Measurements from ENCODE around the gene CDADC1. TPM values are rescaled to one million over a fixed set of nuclear protein-coding genes. Genes with fewer than 3 reads are reported as not detected.

The CDADC1 gene
- total and polyA plus RNA-seq, 3 donors from 2014 or later: 18.5 to 33.2 (median 32.5) TPM

DNA sequence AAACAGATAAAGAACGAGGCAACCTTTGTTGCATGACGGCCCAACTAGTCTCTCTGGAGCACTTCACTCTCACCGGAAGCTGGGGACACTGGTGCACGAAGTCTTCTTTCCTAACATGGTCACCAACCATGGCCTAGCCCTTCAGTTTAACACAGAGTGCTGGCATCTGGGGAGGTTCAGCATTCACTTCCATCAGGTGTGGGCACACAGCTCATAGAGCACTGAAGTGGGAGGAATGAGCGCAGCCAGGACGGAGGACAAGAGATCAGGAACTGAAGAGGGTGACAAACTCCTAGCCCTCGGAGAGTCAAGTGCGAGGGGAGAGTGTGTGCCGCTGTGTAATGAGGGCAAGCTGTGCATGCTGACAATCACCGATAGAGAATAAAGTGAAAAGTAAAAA lies 92.4 kb downstream of the CDADC1 start:
- Histone ChIP-seq H3K9me3 (no peaks in the 10 kb centered on the region), H3K4me1 (no peaks in the 10 kb centered on the region), H3K4me3 (no peak overlapping the region), H3K36me3 (ENCODE audit: low read depth, missing control alignments) (no peaks in the 10 kb centered on the region), H3K27me3 (no peaks in the 10 kb centered on the region), H3K27ac (no peak overlapping the region)
- intact Hi-C loops (cut with DNase I; ENCODE audit: low total_unique reads): no loop called here
- 93% methylated on average over 10 of the region's 10 CpGs for WGBS, 2 donors
- DNase-seq: no peak
- TF ChIP-seq POLR2A (IDR thresholded peaks at IDR 0.05): no peak
- TF ChIP-seq CTCF (IDR thresholded peaks at IDR 0.05): no peak

DNA sequence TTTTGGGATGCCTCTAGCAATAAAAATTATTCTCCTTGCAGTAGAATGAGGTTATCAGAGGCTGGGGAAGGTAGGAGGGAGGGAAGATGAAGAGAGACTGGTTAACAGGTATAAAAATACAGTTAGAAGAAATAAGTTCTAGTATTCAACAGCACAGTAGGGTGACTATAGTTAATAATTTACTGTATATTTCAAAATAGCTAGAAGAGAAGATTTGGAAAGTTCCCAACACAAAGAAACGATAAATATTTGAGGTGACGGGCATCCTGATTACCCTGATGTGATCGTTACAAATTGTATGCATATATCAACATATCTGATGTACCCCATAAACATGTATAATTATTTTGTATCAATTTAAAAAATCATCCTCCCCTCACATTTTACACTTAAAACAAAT lies 93.8 kb downstream of the CDADC1 start:
- Histone ChIP-seq H3K4me1 (no peaks in the 10 kb centered on the region), H3K27me3 (no peaks in the 10 kb centered on the region), H3K9me3 (no peaks in the 10 kb centered on the region), H3K27ac (no peak overlapping the region), H3K36me3 (ENCODE audit: low read depth, missing control alignments) (no peaks in the 10 kb centered on the region), H3K4me3 (no peak overlapping the region)
- TF ChIP-seq CTCF (IDR thresholded peaks at IDR 0.05): no peak
- no peak for TF ChIP-seq POLR2A (IDR thresholded peaks at IDR 0.05)
- intact Hi-C loops (cut with DNase I; ENCODE audit: low total_unique reads): no loop called here
- 86 to 92% methylated on average over 3 of the region's 3 CpGs for WGBS, 2 donors
- DNase-seq: no peak

- Histone ChIP-seq H3K27ac (no peak overlapping the region), H3K4me1 (no peaks in the 10 kb centered on the region), H3K27me3 (no peaks in the 10 kb centered on the region), H3K4me3 (no peak overlapping the region), H3K36me3 (ENCODE audit: low read depth, missing control alignments) (no peaks in the 10 kb centered on the region), H3K9me3 (no peaks in the 10 kb centered on the region)
- TF ChIP-seq CTCF (IDR thresholded peaks at IDR 0.05) (no peak), POLR2A (IDR thresholded peaks at IDR 0.05) (no peak)
- intact Hi-C loops (cut with DNase I; ENCODE audit: low total_unique reads): no loop called here
- DNase-seq: no peak
Measured at GRCh38 chr13:49341941-49342340, 94.2 kb downstream of the CDADC1 start.

- H3K4me3 ChIP-seq: no peak overlapping the region
- no peak for DNase-seq
- H3K9me3 ChIP-seq: no peaks in the 10 kb centered on the region
- H3K27me3 ChIP-seq: no peaks in the 10 kb centered on the region
- no peak overlapping the region for H3K27ac ChIP-seq
- TF ChIP-seq CTCF (IDR thresholded peaks at IDR 0.05) (no peak), POLR2A (IDR thresholded peaks at IDR 0.05) (no peak)
- WGBS, 2 donors: 95 to 96% methylated on average over 2 of the region's 2 CpGs
- H3K36me3 ChIP-seq (ENCODE audit: low read depth, missing control alignments): no peaks in the 10 kb centered on the region
- H3K4me1 ChIP-seq: no peaks in the 10 kb centered on the region
- intact Hi-C loops (cut with DNase I; ENCODE audit: low total_unique reads): no loop called here
Measured at GRCh38 chr13:49342454-49342853, 94.7 kb downstream of the CDADC1 start.

Other genes starting within 250 kb of the CDADC1 start
- 1 to 10 TPM in 1 of 2 donors, not detected in 1; 2.0 TPM for gene MLNR, start 27.6 kb upstream of the CDADC1 start, total RNA-seq
- gene MLNR, start 27.6 kb upstream of the CDADC1 start, polyA plus RNA-seq (ENCODE audit: insufficient read depth, low read depth, low replicate concordance): not detected
- gene CAB39L, start 196.1 kb downstream of the CDADC1 start, total RNA-seq: 10 to 100 TPM; 23.2 to 26.0 TPM
- gene CAB39L, start 196.1 kb downstream of the CDADC1 start, polyA plus RNA-seq (ENCODE audit: insufficient read depth, low read depth, low replicate concordance): 46.9 TPM
- 10 to 100 TPM; 29.3 to 33.7 TPM for gene SETDB2, start 196.3 kb downstream of the CDADC1 start, total RNA-seq
- 19.0 TPM for gene SETDB2, start 196.3 kb downstream of the CDADC1 start, polyA plus RNA-seq (ENCODE audit: insufficient read depth, low read depth, low replicate concordance)
- gene PHF11, start 248.0 kb downstream of the CDADC1 start, total RNA-seq: 10 to 100 TPM; 20.7 to 21.4 TPM
- 41.2 TPM for gene PHF11, start 248.0 kb downstream of the CDADC1 start, polyA plus RNA-seq (ENCODE audit: insufficient read depth, low read depth, low replicate concordance)